NOMO-1 (cell line): ENCODE data around the gene DGUOK.

Source experiments
- DNase-seq, 2 experiments: peaks; one replicate each; lab custom pipeline; 2025; ENCODE audit not compliant: unreplicated experiment in 2 of 2; lab: John Stamatoyannopoulos, UW

Gene DGUOK

DNA sequence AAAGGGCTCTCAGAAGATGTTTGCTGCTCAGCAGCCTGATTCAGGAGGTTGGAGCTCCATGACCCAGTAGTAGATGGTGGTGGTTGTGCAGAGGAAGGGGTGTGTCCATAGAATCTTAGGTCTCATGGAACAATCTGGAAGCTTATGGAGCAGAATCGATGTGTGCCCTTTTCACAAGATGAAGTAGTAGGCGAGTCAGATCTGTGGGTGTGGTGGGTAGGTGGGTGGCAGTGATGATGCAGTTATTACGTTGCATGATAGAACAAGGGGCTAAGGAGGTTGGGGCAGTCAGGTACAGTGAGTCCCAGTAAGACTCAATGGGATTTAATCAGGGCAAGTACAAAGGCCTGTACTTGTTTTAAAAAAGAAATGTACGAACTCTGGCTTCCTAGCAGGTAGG lies 67.1 kb downstream of the DGUOK start:
- DNase-seq, result no peak

DNA sequence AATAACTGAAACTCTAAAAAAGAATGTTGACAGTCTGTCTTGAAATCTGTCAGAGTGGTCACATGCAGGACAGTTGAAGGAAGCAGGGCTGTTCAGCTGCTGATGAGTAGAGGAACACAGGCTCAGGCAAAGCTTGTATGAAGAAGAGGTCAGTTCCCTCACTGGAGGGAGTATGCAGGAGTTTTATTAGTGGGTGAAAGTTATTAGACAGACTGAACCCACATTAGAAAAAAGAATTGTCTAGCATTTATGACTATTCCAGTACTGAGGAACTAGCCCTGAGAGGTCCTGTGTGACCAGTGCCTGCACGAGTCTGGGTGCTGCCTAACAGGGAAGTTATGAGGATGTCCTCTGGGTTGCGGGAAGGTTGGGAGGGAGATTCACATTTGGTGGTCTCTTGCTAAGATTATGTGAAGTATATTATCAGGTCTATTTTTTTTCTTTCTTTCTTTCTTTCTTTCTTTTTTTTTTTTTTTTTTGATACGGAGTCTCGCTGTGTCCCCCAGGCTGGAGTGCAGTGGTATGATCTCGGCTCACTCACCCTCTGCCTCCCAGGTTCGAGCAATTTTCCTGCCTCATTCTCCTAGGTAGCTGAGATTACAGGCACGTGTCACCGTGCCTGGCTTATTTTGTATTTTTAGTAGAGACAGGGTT lies 67.6 kb downstream of the DGUOK start:
- DNase-seq, result no peak

DNA sequence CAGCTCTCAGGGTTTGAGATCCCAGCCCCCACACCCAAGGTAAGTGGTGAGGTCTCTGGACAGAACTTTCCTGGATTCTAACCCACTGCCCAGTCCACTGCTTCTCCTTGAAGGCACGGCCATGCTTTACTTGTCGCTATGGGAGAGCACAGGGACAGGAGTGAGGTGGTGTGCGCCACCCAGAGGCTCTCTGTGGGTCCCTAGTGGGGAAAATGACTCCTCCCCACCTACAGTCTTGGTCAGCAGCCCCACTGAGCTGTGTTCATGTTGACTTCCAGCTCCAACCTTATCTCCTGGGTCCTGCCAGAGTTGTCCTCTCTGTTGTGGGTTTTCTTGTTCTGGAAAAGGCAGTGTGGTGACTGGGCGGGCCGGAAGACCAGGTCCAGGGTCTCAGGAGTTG lies 69.1 kb downstream of the DGUOK start:
- DNase-seq, result no peak

DNA sequence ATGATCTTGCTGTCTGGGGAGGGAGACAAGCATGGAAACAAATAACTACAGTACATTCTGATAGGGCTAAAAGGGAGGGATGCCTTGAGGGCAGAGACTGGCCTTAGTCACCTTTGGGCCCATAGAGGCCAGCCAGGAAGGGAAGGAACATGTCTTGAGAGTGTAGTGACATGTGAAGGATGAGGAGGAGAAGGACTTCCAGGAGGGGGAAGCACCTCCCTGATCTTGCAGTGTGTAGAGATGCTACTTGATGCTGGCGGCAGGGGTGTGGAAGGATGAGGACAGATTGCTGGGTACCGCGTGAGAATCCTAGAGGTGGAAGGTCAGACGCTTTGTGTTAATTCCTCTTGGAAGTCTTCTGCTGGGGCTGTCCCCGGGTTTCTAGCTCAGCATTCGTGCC lies 71.1 kb downstream of the DGUOK start:
- no peak for DNase-seq

DNA sequence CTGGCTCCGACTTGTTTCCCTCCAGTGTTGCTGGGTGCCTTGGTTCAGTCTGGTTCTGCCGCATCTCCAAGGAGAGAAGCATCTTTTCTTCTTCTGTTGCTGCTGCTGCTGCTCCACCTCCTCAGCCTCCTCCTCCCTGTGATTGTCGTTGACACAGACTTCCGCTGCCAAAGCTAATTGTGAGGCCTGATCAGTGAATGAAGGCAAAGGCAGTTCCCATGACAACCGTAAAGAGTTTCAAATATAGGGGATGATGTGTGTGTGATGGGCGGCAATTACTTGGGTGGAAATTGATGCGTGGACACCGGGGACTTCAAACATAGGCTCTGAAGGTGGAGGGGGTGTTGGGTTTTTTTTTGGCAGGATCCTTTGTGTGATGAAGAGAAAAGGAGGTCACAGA lies 71.8 kb downstream of the DGUOK start:
- no peak for DNase-seq

DNA sequence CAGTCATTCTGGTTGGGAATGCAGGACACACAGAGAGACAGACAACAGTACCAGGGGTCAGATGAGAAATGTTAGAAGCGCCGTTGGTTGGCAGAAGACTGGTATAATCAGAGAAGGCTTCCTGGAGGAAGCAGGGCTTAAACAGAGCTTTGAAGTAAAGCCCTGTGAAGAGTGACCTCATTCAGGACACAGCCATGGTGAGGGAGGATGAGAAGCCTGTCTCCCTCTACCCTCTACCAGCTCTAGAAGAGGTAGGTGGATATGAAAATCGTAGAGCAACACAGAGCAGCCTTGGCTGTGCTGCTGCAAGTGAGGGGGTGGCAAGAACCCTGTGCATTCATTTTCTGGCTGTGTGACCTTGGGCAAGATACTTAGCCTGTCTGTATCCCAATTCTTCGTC lies 72.3 kb downstream of the DGUOK start:
- no peak for DNase-seq

DNA sequence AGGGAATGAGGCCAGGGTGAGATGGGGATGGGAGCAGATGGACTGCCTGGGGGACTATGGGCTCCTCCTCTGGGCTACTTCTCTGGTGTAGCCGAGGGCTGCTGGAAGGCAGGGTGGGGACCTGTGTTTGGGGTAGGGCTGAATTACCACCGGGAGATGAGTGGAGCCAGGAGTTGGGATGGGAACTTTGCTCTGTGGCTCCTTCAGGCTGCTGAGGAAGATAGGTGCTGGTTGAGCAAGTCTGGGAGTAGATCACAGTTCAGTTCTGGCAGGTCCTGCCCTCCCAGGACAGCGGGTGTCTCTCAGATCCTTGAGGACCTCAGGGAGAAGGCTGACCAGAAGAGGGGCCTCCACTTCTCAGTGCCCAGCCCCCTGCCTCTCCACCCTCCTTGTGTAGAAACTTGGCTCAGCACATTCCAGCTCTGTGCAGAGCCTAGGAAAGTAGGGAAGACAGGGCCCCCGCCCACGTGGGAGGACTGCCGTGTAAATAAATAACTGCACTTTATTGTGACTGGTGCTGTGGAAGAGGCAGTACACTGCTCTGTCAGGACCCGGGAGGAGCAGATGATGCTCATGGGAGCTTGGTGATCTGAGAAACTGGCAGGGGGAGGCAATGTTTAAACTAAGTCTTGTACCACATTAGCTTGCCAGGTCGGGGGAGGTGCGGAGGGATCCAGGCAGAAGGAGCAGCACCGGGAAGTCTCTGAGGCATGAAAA lies 73.4 kb downstream of the DGUOK start:
- DNase-seq, result no peak

DNA sequence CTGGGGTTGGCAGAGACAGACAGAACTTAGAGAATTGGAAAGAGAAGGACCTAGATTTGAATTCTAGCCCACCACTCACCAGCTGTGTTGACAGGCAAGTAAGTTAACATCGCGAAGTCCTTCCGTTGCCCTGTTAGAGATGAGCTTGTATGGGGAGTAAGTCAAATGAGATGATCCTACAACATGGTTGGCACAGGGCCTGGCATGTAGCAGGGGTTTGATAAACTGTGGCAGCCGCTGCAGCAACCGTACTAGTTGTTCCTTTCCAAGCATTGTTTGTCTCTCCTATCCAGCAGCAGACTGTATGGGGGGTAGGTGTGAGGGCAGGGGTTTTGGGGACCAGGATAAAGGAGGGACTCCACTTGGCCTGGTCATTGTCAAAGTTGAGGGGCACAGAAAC lies 74.0 kb downstream of the DGUOK start:
- no peak for DNase-seq

DNA sequence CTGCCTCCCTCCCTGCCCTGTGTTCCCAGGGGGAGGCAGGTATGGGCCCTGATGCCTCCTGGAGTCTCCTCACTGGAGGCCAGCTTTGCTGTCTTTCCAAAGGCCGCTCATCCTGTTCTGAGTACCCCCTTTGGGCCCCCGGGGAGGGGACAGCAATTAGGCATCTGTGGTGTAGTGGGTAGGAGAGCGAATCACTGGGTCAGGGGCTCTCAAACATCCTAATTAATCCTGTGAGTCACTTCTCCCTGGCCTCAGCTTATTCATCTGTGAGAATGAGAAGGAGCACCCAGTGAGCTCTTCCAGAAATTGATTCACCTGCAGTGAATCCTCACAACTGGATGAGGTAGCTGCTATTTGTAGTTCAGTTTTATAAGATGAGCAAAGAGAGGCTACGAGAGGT lies 74.4 kb downstream of the DGUOK start:
- DNase-seq, result no peak

DNA sequence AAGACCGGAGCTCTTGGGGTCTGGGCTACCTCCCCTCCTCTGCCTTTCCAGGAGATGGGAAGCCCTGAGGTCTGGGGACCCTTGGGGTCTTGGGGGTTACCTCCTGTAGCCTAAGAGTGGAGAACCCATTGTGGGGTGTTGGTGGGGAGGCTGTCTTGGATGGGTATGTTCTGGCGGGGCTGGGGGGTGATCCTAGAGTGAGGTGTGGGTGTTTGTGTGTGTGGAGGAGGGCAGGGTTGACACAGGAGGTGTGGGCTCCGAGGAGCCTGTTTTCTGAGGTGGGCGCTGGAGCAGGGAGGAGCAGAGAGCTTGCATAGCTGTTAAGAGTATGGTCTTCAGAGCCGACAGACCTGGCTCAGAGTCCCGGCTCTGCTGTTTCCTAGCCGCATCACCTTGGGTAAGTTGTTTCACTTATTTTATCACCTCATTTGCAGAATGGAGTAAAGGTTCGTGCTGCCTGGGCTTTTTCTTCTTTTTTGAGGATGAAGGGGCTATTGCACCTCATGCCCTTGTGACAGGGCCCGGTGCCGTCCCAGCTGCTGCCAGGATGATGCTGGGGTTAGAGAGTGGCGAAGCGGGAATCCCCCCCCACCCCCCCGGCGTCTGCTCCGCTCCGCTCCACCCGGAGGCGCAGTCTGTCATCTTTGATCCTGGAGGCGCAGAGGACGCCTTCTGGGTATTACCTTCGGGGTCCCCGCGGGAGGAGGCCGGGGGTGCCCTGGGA lies 75.3 kb downstream of the DGUOK start:
- no peak for DNase-seq

DNA sequence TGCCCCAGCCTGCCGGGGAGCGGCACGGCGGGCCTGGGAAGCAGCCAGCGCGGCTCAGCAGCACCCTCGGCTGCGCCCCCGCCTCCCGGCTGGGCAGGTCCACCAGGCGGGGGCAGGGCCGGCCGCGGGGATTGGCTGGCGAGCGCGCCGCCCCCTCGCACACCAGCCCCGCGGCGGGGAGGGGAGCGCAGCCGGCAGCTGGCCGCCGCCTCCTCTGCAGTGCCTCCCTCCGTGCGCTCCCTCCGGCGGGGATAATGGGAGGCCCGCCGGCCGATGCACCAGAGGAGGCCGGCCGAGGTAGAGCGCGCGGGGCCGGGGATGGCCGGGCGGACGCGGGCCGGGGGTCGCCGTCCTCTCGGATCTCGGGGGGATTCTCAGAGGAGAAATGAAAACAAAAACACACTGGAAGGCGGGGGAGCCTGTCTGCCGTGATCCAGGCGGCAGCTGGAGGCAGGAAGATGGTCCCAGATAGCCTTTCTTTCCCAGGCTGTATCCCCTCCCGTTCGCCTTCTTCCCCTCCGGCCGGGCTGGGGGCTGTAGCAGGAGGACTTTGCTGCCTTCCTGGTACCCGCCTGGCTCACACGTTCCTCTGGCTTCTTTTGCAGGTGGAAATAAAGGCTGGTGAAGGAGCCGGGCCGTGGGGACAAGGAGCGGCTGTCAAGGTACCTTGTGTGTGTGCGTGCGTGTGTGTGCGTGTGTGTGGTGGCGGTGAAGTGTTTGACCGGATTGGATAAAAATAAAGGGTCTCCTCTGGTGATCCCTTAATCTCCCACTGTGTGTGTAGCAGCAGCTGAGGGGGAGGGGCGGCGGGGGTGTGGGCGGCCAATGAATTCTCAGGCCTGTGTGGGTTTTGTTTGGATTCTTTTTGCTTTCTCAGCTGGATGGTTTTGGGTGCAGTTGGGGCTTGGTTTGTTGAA lies 76.1 kb downstream of the DGUOK start:
- DNase-seq, result no peak

DNA sequence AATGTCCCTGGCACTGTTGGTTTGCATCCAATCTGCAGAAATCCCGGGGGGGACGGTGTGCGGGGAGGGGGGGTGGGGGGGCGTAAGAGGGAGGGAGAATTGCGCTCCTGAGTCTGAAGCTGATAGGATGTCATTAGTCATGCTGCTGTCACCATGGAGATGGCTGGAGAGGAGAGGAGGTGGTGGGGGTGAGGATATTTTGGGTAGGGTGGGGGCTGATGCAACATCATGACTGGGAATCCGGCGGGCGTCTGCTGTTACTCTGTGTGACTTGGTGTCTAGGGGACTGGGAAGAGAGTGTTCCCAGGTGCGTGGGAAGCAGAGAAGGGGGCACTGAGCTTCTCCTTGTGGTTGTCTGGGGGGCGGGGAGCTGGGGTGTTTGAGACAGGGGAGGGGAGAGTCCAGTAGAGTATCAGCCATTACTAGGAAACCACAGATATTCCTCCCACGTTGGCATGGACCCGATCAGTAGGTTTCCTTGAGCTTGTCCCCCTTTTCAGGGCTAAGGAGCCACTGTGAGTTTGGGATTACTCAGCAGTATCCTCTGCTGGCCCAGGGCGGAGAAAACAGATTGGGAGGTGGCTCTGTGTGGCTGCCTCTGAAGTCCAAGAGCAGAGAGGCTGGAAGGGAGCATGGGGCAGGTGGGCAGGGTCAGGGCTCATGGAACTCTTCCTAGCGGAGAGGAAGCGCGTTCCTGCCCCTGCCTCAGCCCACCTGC lies 77.0 kb downstream of the DGUOK start:
- no peak for DNase-seq

DNA sequence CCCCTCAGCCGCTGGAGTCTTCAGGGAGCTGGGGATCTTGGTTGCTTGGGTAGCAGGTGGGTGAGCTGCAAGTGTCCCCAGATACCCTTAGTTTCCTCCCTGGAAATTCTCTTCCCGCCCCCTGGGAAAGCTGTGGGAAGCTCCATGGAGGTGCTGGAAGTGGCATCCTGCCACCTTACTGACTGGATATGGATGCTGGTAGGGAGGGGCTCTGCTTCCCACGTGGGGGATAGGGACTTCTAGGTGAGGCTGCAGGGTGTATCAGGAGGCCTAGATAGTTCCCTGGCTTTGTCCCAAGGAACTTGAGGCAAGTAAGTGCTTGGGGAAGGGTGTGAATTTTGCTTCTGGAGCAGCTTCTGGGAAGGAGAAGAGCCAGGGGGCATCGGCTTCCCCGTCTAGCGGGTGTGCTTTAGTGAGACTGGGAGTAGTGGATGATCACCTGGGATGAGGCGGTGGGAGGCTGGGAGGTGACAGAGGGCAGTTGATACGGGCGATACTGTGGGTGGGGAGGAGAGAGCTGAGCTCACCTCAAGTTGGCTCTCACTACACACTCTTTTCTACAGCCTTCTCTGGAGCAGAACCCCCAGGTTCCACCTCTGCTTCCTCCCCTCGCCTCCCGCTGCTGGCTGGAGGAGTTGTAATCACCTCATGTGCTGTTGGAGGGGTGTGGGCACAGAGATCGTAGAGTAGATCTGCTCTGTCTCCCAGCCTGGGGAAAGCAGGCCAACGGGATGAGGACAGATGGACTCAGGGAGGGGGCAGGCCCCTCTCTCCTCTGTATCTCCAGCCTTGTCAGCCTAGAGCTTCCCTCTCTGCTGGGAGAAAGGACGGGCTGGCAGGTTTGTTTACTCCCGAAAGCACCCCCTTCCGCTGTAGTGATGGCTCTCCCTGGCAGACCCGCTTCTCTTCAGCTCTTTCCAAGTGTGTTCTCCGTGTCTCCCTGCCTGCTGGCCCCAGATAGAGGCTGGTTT lies 77.8 kb downstream of the DGUOK start:
- DNase-seq, result no peak

DNA sequence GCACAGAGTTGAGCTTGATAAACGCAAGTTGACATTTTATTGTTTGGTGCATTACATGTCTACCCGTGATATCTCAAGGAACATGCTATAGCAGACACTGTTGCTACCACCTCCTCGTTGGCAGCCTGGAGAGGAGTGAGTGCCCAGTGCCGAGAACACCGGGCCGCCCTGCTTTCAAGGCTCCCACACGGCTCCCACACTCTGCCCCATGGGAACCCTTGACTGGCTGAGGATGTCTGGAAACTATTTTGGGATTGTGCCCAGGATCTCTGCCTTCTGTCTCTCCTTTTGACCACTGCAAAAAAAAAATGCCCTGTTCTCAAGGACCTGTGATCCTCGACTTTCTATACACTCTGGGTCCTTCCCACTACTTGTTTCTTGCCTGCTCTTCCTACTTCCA lies 79.1 kb downstream of the DGUOK start:
- no peak for DNase-seq

DNA sequence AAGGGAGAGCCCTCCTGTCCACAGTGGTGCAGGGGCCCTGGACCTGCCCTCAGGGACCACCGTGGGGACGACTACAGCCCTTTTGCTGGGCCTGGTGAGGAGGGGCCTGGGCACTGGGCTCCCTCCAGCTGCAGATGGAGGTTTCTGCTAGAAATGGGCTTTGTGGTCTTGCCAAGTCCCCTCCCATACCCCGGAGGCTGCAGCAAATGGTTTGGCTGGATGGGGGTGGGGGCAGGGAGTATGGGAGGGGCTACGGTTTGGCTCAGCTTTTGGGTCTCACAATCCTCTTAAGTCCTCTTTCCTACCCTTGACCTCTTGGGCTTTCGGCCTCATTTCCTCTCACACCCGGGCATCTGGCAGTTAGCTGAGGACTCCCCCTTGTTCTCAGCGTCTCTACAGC lies 79.8 kb downstream of the DGUOK start:
- DNase-seq, result no peak

DNA sequence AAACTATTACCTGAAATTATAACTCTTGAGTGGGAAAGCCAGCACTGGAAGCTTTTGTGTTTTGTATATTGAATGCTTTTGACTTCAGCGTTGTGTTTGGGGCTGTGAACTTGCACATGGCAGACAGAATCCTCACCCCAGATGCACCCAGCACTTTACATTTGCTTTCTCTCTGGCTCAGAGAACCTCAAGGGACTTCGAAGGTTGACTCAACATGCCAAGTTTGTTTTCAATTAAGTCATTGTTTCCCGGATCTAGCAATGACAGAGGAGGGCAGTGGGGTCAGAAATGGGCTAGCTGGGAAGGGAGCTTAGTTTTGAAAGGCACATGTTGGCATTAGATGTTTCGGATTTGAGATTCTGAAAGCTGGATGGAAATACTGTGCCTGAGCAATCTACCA lies 80.4 kb downstream of the DGUOK start:
- no peak for DNase-seq

DNA sequence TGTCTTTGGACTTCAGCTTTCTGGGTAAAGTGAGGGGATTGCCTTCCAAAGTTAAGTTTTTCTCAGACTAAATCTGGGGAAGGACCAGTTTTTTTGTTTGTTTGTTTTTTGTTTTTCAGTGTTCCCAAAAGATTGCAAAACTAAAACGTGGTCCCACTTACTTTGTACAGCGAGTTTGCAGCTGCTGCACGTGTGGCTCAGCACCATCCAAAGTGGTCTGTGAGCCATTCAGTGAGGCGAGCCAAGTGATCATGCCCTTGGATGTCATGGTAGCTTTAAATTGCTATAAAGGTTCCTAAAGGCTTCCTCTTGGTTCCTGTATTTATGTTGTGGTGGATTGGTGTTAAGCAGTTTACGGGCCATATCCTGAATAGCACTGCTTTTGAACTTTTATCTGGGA lies 81.0 kb downstream of the DGUOK start:
- no peak for DNase-seq
